IPS-18a (cell line): ENCODE measurements around the gene STX5.
"Not testable (repeated sequence)": the region's sequence is repeated elsewhere in the genome, so short reads cannot be mapped to it uniquely, and the experiment has no call there.

Experiments
- H3K27ac ChIP-seq: one replicate; pipeline ENCODE4 v1.5.1; 2013; ENCODE audit warnings: low read length
- H3K27me3 ChIP-seq: one replicate; pipeline ENCODE4 v1.6.1; 2013; ENCODE audit warnings: mild to moderate bottlenecking, low read length; ENCODE audit not compliant: control insufficient read depth, insufficient read depth
- H3K36me3 ChIP-seq: one replicate; pipeline ENCODE4 v1.6.1; 2013; ENCODE audit warnings: low read depth, low read length; ENCODE audit not compliant: control insufficient read depth
- H3K4me1 ChIP-seq: one replicate; pipeline ENCODE4 v1.6.1; 2013; ENCODE audit warnings: low read depth, low read length; ENCODE audit not compliant: control insufficient read depth
- H3K4me3 ChIP-seq: one replicate; pipeline ENCODE4 v1.5.1; 2013; ENCODE audit warnings: low read length
- H3K9ac ChIP-seq: one replicate; pipeline ENCODE4 v1.6.1; 2013; ENCODE audit warnings: mild to moderate bottlenecking, low read length, moderate library complexity
- H3K9me3 ChIP-seq: one replicate; pipeline ENCODE4 v1.6.1; 2013; ENCODE audit warnings: low read depth, low read length; ENCODE audit not compliant: control insufficient read depth

Gene STX5

GRCh38 chr11:62839050-62839945 lies 7.4 kb upstream of the STX5 start, which contains the start of gene WDR74:
TSS of gene WDR74 (minus strand) at chr11:62839590. CDS start at chr11:62839570, 20 bp downstream.
- Histone ChIP-seq H3K27ac (peak within 1 kb of the TSS; percentile 97), H3K4me3 (peak within 1 kb of the TSS; percentile 77), H3K4me1 (peaks cover 9% of the 10 kb centered on the region), H3K9ac (peak within 1 kb of the TSS; percentile 77), H3K9me3 (no peaks in the 10 kb centered on the region), H3K36me3 (peaks cover 26% of the 10 kb centered on the region), H3K27me3 (no peaks in the 10 kb centered on the region)

- peaks cover 35% of the 10 kb centered on the region for H3K36me3 ChIP-seq
- no peaks in the 10 kb centered on the region for H3K9me3 ChIP-seq
- H3K27me3 ChIP-seq: no peaks in the 10 kb centered on the region
- no peak overlapping the region for H3K27ac ChIP-seq
- H3K4me3 ChIP-seq: no peak overlapping the region
- no peak overlapping the region for H3K9ac ChIP-seq
- H3K4me1 ChIP-seq: peaks cover 5% of the 10 kb centered on the region
These were observed 3.5 kb upstream of the STX5 start for GRCh38 chr11:62835336-62835735.

GRCh38 chr11:62832336-62833234 lies 734 bp upstream of the STX5 start, which contains the start of gene TEX54:
TSS of gene TEX54 (minus strand) at chr11:62832841.
- H3K27me3 ChIP-seq: no peaks in the 10 kb centered on the region
- H3K9me3 ChIP-seq: no peaks in the 10 kb centered on the region
- peak within 1 kb of the TSS; percentile 69 for H3K9ac ChIP-seq
- peaks cover 6% of the 10 kb centered on the region for H3K4me1 ChIP-seq
- H3K4me3 ChIP-seq: peak within 1 kb of the TSS; percentile 81
- H3K27ac ChIP-seq: peak within 1 kb of the TSS; percentile 56
- H3K36me3 ChIP-seq: peaks cover 33% of the 10 kb centered on the region

- Histone ChIP-seq H3K4me3 (peak overlapping the region; percentile 81), H3K27ac (peak overlapping the region; percentile 58), H3K9ac (peak overlapping the region; percentile 69), H3K9me3 (no peaks in the 10 kb centered on the region), H3K4me1 (peaks cover 6% of the 10 kb centered on the region), H3K27me3 (no peaks in the 10 kb centered on the region), H3K36me3 (peaks cover 35% of the 10 kb centered on the region)
These were observed 839 bp downstream of the STX5 start for GRCh38 chr11:62830904-62831519.

GRCh38 chr11:62828130-62828529 lies 3.7 kb downstream of the STX5 start:
- peaks cover 33% of the 10 kb centered on the region for H3K36me3 ChIP-seq
- H3K27me3 ChIP-seq, H3K9ac ChIP-seq, H3K4me1 ChIP-seq, H3K27ac ChIP-seq, H3K4me3 ChIP-seq, H3K9me3 ChIP-seq: not testable (repeated sequence)

- Histone ChIP-seq H3K36me3 (peaks cover 51% of the 10 kb centered on the region), H3K27ac (no peak overlapping the region), H3K4me3 (no peak overlapping the region), H3K9ac (no peak overlapping the region), H3K9me3 (no peaks in the 10 kb centered on the region), H3K27me3 (no peaks in the 10 kb centered on the region), H3K4me1 (no peaks in the 10 kb centered on the region)
These were observed 8.2 kb downstream of the STX5 start for GRCh38 chr11:62823677-62824076.

GRCh38 chr11:62817129-62817528 lies 14.7 kb downstream of the STX5 start:
- no peak overlapping the region for H3K4me3 ChIP-seq
- no peak overlapping the region for H3K27ac ChIP-seq
- peaks cover 12% of the 10 kb centered on the region for H3K36me3 ChIP-seq
- no peaks in the 10 kb centered on the region for H3K9me3 ChIP-seq
- H3K27me3 ChIP-seq: no peaks in the 10 kb centered on the region
- H3K4me1 ChIP-seq: no peaks in the 10 kb centered on the region
- no peak overlapping the region for H3K9ac ChIP-seq

GRCh38 chr11:62816557-62816956 lies 15.3 kb downstream of the STX5 start:
- H3K4me3 ChIP-seq: no peak overlapping the region
- H3K27me3 ChIP-seq: no peaks in the 10 kb centered on the region
- H3K9me3 ChIP-seq: no peaks in the 10 kb centered on the region
- H3K9ac ChIP-seq: no peak overlapping the region
- no peak overlapping the region for H3K27ac ChIP-seq
- H3K36me3 ChIP-seq: peaks cover 9% of the 10 kb centered on the region
- H3K4me1 ChIP-seq: no peaks in the 10 kb centered on the region

- no peak overlapping the region for H3K4me3 ChIP-seq
- H3K9me3 ChIP-seq: no peaks in the 10 kb centered on the region
- no peaks in the 10 kb centered on the region for H3K4me1 ChIP-seq
- no peak overlapping the region for H3K27ac ChIP-seq
- no peaks in the 10 kb centered on the region for H3K36me3 ChIP-seq
- H3K9ac ChIP-seq: no peak overlapping the region
- no peaks in the 10 kb centered on the region for H3K27me3 ChIP-seq
These were observed 20.2 kb downstream of the STX5 start for GRCh38 chr11:62811659-62812058.

GRCh38 chr11:62810748-62811147 lies 21.1 kb downstream of the STX5 start:
- no peaks in the 10 kb centered on the region for H3K27me3 ChIP-seq
- no peaks in the 10 kb centered on the region for H3K9me3 ChIP-seq
- H3K9ac ChIP-seq: no peak overlapping the region
- no peak overlapping the region for H3K4me3 ChIP-seq
- H3K4me1 ChIP-seq: peaks cover 4% of the 10 kb centered on the region
- no peaks in the 10 kb centered on the region for H3K36me3 ChIP-seq
- H3K27ac ChIP-seq: no peak overlapping the region

GRCh38 chr11:62806611-62807121 lies 25.2 kb downstream of the STX5 start:
- Histone ChIP-seq H3K9me3 (no peaks in the 10 kb centered on the region), H3K4me3 (peak overlapping the region; percentile 83), H3K4me1 (peaks cover 4% of the 10 kb centered on the region), H3K9ac (no peak overlapping the region), H3K27ac (no peak overlapping the region), H3K36me3 (peaks cover 17% of the 10 kb centered on the region), H3K27me3 (no peaks in the 10 kb centered on the region)
